ENCODE results near the gene EHD4.
A peak's percentile ranks its signal among the peaks of the same experiment; 100 is the strongest.

EHD4 gene

GRCh38 chr15:41917767-41918430, 54.5 kb downstream of the EHD4 start:
- Histone ChIP-seq H3K4me1 (ENCODE audit: control insufficient read depth, insufficient read depth, low read length) (no peaks in the 10 kb centered on the region), H3K36me3 (ENCODE audit: control insufficient read depth in 2 of 2, insufficient read depth in 1 of 2, low read length in 2 of 2) (peaks cover 0 to 15% of the 10 kb centered on the region in 2 experiments; a peak in 1 of 3 replicates), H3K27ac (ENCODE audit: extremely low read depth, low read depth, low read length) (no peak overlapping the region), H3K9me3 (ENCODE audit: control insufficient read depth, insufficient read depth, low read depth, low read length) (no peaks in the 10 kb centered on the region), H3K4me3 (ENCODE audit: low read depth, low read length) (no peak overlapping the region)
- ChIA-PET POLR2A (no interaction called here), CTCF (interaction anchor here (1.7 kb wide), 1 partner anchor 13 kb away, joined by 4 read pairs; no protein-coding TSS in a partner anchor)
- TF ChIP-seq GLI4 (tag by site-specific recombination; IDR thresholded peaks at IDR 0.05): no peak
- TF ChIP-seq PRDM10 (tag by site-specific recombination; IDR thresholded peaks at IDR 0.05): 0 out of 2 replicates have a peak, but pooled peaks have one; percentile 25
- no peak for TF ChIP-seq SALL2 (tag by site-specific recombination; IDR thresholded peaks at IDR 0.05; ENCODE audit: borderline replicate concordance)
- no peak for TF ChIP-seq ZNF549 (tag by site-specific recombination; IDR thresholded peaks at IDR 0.05)
- no peak for TF ChIP-seq PRDM2 (tag by site-specific recombination; IDR thresholded peaks at IDR 0.05; ENCODE audit: borderline replicate concordance)
- TF ChIP-seq ZNF394 (tag by site-specific recombination; IDR thresholded peaks at IDR 0.05; ENCODE audit: borderline replicate concordance): no peak
- TF ChIP-seq ZNF777 (tag by site-specific recombination; IDR thresholded peaks at IDR 0.05; ENCODE audit: borderline replicate concordance): no peak
- no peak for TF ChIP-seq GLIS1 (tag by site-specific recombination; IDR thresholded peaks at IDR 0.05)
- peak; percentile 47; the same call in 1 of the 2 replicates for TF ChIP-seq ZSCAN4 (tag by site-specific recombination; IDR thresholded peaks at IDR 0.05)
- TF ChIP-seq ZNF23 (tag by site-specific recombination; IDR thresholded peaks at IDR 0.05; ENCODE audit: borderline replicate concordance): no peak
- TF ChIP-seq ZBTB17 (tag by site-specific recombination; IDR thresholded peaks at IDR 0.05): no peak

Data from HEK293 (cell line).